Stimulated activated naive CD8-positive, alpha-beta T cell treated with anti-CD3 and anti-CD28 coated beads, Interleukin-15, Interleukin-2, amounts not matched to agents 100 ng/mL and 50 ng/mL, for 24 hours (primary cell): Measurements from ENCODE around the gene PRICKLE3.
"Not testable (repeated sequence)": the region's sequence is repeated elsewhere in the genome, so short reads cannot be mapped to it uniquely, and the experiment has no call there.

Experiments used
- H3K27ac Mint-ChIP-seq: one replicate; pipeline ENCODE4 v1.8.0; 2021; ENCODE audit warnings: mild to moderate bottlenecking, mixed read lengths
- H3K27me3 Mint-ChIP-seq: one replicate; pipeline ENCODE4 v1.8.0; 2021; ENCODE audit warnings: mixed read lengths
- H3K36me3 Mint-ChIP-seq: one replicate; pipeline ENCODE4 v1.8.0; 2021; ENCODE audit warnings: low read depth, mixed read lengths
- H3K4me1 Mint-ChIP-seq: one replicate; pipeline ENCODE4 v1.8.0; 2021; ENCODE audit warnings: low read depth, mixed read lengths
- H3K4me3 Mint-ChIP-seq: one replicate; pipeline ENCODE4 v1.8.0; 2021; ENCODE audit warnings: mild to moderate bottlenecking, mixed read lengths
- H3K9me3 Mint-ChIP-seq: one replicate; pipeline ENCODE4 v1.8.0; 2021; ENCODE audit warnings: mixed read lengths

The PRICKLE3 gene

GRCh38 chrX:49164589-49165360 lies 21.4 kb downstream of the PRICKLE3 start:
- Mint-ChIP-seq H3K9me3 (no peaks in the 10 kb centered on the region), H3K27ac (peak overlapping the region; percentile 92), H3K4me3 (no peak overlapping the region), H3K36me3 (no peaks in the 10 kb centered on the region), H3K27me3 (no peaks in the 10 kb centered on the region), H3K4me1 (peaks cover 34% of the 10 kb centered on the region)

DNA sequence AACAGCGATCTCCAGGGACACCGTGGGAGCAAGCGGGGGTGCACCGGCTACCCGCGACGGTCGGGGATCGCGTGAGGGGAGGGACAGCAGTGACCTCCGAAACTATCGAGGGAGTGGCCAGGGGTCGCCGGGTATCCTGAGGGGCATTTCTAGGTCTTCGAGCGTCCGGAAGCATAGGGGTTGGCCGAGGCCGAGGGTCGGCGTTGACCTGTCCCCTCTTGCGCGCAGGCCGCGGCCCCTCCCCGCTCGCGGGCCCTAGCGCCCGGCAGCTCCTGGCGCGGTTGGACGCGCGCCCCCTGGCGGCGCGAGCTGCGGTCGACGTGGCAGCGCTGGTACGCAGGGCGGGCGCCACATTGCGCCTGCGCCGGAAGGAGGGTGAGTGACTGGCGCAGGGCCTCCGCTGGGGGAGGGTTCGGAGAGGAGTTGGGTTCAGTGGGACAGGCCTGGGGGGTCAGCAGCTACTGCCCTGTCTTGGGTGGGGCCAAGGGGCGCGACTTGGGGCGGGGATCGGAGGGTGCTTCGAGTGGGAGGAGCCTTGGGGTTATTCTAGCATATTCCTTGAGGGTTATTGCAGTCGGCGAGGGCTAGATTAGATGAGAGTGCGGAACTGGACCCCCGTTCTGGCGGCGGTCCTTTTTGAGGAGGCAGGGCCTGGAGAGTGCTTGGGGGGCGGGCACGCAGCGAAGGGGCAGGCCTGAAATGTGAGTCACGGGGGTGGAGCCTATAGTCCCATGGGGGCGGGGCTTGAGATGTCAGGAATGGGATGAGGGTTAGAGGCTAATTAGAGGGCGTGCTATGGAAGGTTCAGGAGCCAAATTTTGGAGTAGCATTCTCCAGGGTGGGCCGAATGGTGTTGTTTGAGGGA lies 22.4 kb downstream of the PRICKLE3 start:
- no peaks in the 10 kb centered on the region for H3K9me3 Mint-ChIP-seq
- H3K4me1 Mint-ChIP-seq, result peaks cover 28% of the 10 kb centered on the region
- peak overlapping the region; percentile 92 for H3K27ac Mint-ChIP-seq
- no peaks in the 10 kb centered on the region for H3K36me3 Mint-ChIP-seq
- peak overlapping the region; percentile 77 for H3K4me3 Mint-ChIP-seq
- H3K27me3 Mint-ChIP-seq, result no peaks in the 10 kb centered on the region

- no peak within 1 kb of the TSS for H3K27ac Mint-ChIP-seq
Observed at GRCh38 chrX:49162620-49163019, 23.6 kb downstream of the PRICKLE3 start, which contains the start of gene MAGIX. Gene MAGIX, plus strand, starts transcription at chrX:49162758. Its CDS starts 132 bp downstream, at chrX:49162890.

GRCh38 chrX:49161632-49162031 lies 24.5 kb downstream of the PRICKLE3 start:
- Mint-ChIP-seq H3K27ac (no peak overlapping the region), H3K4me1 (peaks cover 11% of the 10 kb centered on the region), H3K36me3 (no peaks in the 10 kb centered on the region), H3K4me3 (no peak overlapping the region), H3K9me3 (no peaks in the 10 kb centered on the region), H3K27me3 (no peaks in the 10 kb centered on the region)

More at GRCh38 chrX:49162620-49163019, 23.6 kb downstream of the PRICKLE3 start, which contains the start of gene MAGIX:
- peaks cover 19% of the 10 kb centered on the region for H3K4me1 Mint-ChIP-seq
- H3K4me3 Mint-ChIP-seq, result peak within 1 kb of the TSS; percentile 66
- H3K9me3 Mint-ChIP-seq, result no peaks in the 10 kb centered on the region
- no peaks in the 10 kb centered on the region for H3K36me3 Mint-ChIP-seq
- no peaks in the 10 kb centered on the region for H3K27me3 Mint-ChIP-seq

DNA sequence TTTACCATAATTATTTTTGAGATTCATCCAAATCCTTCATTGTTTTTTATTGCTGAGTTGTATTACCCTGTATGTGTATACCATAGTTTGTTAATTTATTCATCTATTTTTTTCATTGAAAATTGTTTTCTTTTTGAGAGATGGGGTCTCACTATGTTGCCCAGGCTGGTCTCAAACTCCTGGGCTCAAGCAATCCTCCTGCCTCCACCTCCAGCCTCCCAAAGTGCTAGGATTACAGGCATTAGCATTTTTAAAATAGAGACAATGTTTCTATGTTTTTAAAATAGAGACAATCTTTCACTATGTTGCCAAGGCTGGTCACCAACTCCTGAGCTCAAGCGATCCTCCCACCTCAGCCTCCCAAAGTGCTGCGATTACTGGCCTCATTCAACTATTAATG lies 25.3 kb downstream of the PRICKLE3 start:
- no peak overlapping the region for H3K4me3 Mint-ChIP-seq
- no peaks in the 10 kb centered on the region for H3K36me3 Mint-ChIP-seq
- peaks cover 12% of the 10 kb centered on the region for H3K4me1 Mint-ChIP-seq
- H3K27me3 Mint-ChIP-seq, result no peaks in the 10 kb centered on the region
- no peaks in the 10 kb centered on the region for H3K9me3 Mint-ChIP-seq
- H3K27ac Mint-ChIP-seq, result no peak overlapping the region

DNA sequence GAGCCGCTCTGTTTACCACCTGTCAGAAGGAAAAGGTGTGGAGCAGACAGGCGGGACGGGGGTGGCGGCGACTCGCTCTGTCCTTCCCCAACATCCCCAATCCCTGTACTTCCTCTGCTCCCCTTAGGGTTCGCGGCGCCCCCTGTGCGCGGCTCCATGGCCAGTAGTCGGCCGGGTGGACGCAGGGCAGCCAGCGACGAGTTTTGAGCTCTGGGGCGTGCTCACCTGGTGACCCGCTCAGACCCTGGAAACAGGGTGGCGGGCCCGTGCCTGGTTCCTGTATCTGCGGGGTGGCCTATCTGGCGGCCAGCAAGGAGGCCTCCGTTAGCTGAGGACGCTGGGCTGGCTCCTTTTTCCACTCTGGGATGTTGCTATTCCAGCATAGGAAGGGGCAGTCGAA lies 29.0 kb downstream of the PRICKLE3 start:
- Mint-ChIP-seq H3K36me3 (no peaks in the 10 kb centered on the region), H3K4me1 (peaks cover 18% of the 10 kb centered on the region), H3K27ac (no peak overlapping the region), H3K27me3 (no peaks in the 10 kb centered on the region), H3K4me3 (no peak overlapping the region), H3K9me3 (no peaks in the 10 kb centered on the region)

GRCh38 chrX:49155900-49156837 lies 30.0 kb downstream of the PRICKLE3 start:
- Mint-ChIP-seq H3K9me3 (no peaks in the 10 kb centered on the region), H3K27me3 (no peaks in the 10 kb centered on the region), H3K27ac (peak overlapping the region; percentile 97), H3K4me1 (peaks cover 18% of the 10 kb centered on the region), H3K4me3 (peak overlapping the region; percentile 89), H3K36me3 (no peaks in the 10 kb centered on the region)

DNA sequence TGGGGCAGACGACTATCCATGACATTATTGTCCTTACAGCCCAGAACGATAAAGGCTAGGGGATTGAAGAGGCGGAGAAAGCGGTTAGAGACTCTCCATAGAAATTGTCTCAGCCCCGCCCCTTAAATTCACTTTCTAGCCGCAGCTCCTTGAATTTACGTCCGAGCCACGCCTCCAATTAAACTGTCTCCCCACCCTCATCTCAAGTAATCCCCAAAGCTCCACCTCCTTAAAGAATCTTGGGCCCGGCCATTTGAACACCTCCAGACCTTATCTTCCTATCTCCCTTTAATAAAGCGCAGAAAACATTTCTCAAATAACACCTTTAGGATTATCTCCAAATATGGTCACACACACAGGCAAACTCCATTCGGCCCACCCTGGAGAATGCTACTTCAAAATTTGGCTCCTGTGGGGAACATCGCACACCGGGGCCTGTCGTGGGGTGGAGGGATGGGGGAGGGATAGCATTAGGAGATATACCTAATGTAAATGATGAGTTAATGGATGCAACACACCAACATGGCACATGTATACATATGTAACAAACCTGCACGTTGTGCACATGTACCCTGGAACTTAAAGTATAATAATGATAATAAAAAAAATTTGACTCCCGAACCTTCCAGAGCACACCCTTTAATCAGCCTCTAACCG lies 30.8 kb downstream of the PRICKLE3 start:
- Mint-ChIP-seq H3K4me1 (peaks cover 18% of the 10 kb centered on the region), H3K9me3 (no peaks in the 10 kb centered on the region), H3K4me3 (peak overlapping the region; percentile 89), H3K27ac (peak overlapping the region; percentile 97), H3K27me3 (no peaks in the 10 kb centered on the region), H3K36me3 (no peaks in the 10 kb centered on the region)

- H3K4me1 Mint-ChIP-seq, result peaks cover 18% of the 10 kb centered on the region
- no peaks in the 10 kb centered on the region for H3K36me3 Mint-ChIP-seq
- no peak overlapping the region for H3K4me3 Mint-ChIP-seq
- H3K27ac Mint-ChIP-seq, result no peak overlapping the region
- no peaks in the 10 kb centered on the region for H3K27me3 Mint-ChIP-seq
- H3K9me3 Mint-ChIP-seq, result no peaks in the 10 kb centered on the region
Observed at GRCh38 chrX:49153467-49153866, 32.7 kb downstream of the PRICKLE3 start.

DNA sequence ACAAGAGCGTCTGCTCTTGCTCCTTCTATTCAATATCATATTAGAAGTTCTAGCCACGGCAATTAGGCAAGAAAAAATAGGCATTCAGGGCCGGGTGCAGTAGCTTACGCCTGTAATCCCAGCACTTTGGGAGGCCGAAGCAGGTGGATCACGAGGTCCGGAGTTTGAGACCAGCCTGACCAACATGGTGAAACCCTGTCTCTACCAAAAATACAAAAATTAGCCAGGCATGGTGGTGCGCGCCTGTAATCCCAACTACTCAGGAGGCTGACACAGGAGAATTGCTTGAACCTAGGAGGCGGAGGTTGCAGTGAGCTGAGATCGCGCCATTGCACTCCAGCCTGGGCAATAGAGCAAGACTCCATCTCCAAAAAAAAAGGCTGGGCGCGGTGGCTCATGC lies 36.9 kb downstream of the PRICKLE3 start:
- H3K36me3 Mint-ChIP-seq, H3K27ac Mint-ChIP-seq, H3K4me3 Mint-ChIP-seq, H3K9me3 Mint-ChIP-seq, H3K27me3 Mint-ChIP-seq, H3K4me1 Mint-ChIP-seq: not testable (repeated sequence)

DNA sequence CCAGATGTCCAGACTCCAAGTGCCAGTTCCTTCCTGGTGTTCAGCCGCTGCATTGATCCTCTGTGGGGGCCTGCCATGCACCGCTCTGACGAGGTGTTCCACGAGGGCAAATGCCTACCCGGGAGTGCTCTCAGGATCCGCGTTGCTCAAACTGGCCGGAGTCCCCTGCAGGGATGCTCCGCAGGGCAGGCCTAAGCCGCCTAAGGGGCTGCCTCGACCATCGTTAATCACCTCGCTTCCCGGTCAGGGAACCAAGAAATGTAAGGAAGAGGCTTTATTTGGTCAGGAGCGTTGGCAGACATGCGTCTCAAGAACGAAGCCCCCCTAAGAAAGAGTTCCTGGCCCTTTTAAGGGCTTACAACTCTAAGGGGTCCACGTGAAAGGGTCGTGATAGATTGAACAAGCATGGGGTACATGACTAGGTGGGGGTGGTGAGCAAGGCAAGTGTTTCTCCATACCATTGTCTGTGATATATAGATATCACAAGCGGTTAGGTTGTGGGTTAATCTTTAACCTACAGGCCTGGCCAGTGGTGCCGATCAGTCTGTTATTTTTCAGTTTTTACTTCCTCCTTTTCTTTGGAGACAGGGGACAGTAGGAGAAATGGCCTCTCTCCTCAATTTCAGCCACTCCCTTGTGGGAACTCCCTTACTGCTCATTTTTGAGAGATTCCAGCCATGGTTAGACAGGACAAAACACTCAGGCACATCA lies 37.6 kb downstream of the PRICKLE3 start:
- H3K27me3 Mint-ChIP-seq, H3K9me3 Mint-ChIP-seq, H3K27ac Mint-ChIP-seq, H3K4me3 Mint-ChIP-seq, H3K36me3 Mint-ChIP-seq, H3K4me1 Mint-ChIP-seq: not testable (repeated sequence)

GRCh38 chrX:49147936-49148335 lies 38.2 kb downstream of the PRICKLE3 start:
- H3K36me3 Mint-ChIP-seq, result no peaks in the 10 kb centered on the region
- no peak overlapping the region for H3K4me3 Mint-ChIP-seq
- no peaks in the 10 kb centered on the region for H3K27me3 Mint-ChIP-seq
- H3K9me3 Mint-ChIP-seq, result no peaks in the 10 kb centered on the region
- H3K4me1 Mint-ChIP-seq, result no peaks in the 10 kb centered on the region
- H3K27ac Mint-ChIP-seq, result no peak overlapping the region

DNA sequence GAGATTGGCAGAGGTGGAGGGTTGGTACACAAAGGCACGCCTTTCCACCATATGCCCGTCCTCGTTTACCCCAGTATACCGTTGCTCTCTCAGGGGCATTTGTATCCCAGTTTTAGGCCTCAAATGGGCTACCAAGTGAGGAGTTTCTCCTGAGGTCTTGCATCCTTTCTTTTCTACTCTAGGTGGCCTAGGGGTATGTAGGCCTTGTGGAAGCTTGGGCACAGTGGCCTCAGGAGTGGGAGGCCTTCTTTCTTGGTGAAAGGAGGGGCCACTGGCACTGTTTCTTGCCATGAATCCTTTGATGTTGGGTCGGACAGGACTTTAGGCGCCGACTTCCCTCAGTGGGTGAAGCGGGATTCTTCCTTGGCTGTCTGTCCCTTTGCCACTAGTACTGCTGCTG lies 38.9 kb downstream of the PRICKLE3 start:
- H3K4me1 Mint-ChIP-seq, result no peaks in the 10 kb centered on the region
- no peak overlapping the region for H3K27ac Mint-ChIP-seq
- H3K4me3 Mint-ChIP-seq, result no peak overlapping the region
- no peaks in the 10 kb centered on the region for H3K27me3 Mint-ChIP-seq
- H3K36me3 Mint-ChIP-seq, result no peaks in the 10 kb centered on the region
- H3K9me3 Mint-ChIP-seq, result no peaks in the 10 kb centered on the region

DNA sequence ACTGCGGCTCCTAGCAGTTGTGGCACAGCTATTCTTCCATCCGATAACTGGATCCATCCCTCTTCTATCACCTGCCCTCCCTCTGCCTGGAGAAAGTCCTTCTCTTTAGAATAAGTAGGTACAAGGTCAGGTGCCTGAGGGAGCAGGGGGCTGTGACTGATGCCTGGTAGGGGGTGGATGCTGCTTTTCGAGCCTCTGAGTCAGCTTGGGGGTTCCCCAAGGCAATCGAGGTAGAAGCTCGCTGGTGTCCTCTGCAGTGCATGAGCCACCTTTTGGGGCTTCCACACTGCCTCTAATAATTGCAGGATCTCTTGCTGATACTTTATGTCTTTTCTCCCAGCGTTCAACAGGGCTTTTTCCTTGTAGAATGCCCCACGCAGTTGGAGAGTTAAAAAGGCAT lies 43.0 kb downstream of the PRICKLE3 start:
- not testable (repeated sequence) for H3K27ac Mint-ChIP-seq, H3K4me1 Mint-ChIP-seq, H3K4me3 Mint-ChIP-seq, H3K27me3 Mint-ChIP-seq, H3K36me3 Mint-ChIP-seq, H3K9me3 Mint-ChIP-seq
